Measurements from ENCODE around the gene DTX1. TPM values are rescaled to one million over a fixed set of nuclear protein-coding genes. Genes with fewer than 3 reads are reported as not detected.

The DTX1 gene
- total and polyA plus RNA-seq, 8 donors: 0.43 to 6.2 (median 1.9) TPM

DNA sequence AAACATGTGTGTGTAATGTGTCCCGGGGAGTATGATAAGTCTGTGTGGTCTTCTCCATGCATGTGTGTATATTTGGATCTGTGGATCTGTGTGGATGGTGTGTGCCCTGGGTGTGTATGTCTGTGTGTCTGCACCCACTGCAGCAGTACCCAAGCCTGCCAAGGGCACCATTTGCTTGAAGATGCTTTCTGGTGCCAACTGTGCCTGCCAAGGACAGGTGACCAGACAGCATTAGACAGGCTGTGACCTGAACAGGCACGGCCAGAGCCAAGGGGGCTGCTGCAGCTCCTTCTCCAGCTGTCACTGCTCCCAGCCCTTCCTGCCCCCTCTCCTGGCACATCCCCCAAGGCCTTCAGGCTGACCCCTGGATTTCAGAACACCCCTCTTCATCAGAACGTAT lies 35.0 kb downstream of the DTX1 start:
- TF ChIP-seq, protein P1, sequence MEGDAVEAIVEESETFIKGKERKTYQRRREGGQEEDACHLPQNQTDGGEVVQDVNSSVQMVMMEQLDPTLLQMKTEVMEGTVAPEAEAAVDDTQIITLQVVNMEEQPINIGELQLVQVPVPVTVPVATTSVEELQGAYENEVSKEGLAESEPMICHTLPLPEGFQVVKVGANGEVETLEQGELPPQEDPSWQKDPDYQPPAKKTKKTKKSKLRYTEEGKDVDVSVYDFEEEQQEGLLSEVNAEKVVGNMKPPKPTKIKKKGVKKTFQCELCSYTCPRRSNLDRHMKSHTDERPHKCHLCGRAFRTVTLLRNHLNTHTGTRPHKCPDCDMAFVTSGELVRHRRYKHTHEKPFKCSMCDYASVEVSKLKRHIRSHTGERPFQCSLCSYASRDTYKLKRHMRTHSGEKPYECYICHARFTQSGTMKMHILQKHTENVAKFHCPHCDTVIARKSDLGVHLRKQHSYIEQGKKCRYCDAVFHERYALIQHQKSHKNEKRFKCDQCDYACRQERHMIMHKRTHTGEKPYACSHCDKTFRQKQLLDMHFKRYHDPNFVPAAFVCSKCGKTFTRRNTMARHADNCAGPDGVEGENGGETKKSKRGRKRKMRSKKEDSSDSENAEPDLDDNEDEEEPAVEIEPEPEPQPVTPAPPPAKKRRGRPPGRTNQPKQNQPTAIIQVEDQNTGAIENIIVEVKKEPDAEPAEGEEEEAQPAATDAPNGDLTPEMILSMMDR (IDR thresholded peaks at IDR 0.05): no peak
- TF ChIP-seq POLR2A (IDR thresholded peaks at IDR 0.05): no peak
- no peak for TF ChIP-seq EP300 (IDR thresholded peaks at IDR 0.05)
- no peak for TF ChIP-seq POLR2AphosphoS5 (IDR thresholded peaks at IDR 0.05)
- peaks cover 0 to 17% (median 9%) of the 10 kb centered on the region in 4 donors for H3K4me1 ChIP-seq
- no peak overlapping the region for H3K27ac ChIP-seq
- peaks cover 0 to 69% (median 0%) of the 10 kb centered on the region in 3 donors for H3K27me3 ChIP-seq
- no peaks in the 10 kb centered on the region for H3K9me3 ChIP-seq
- intact Hi-C loops (cut with DNase I; ENCODE audit: low total_unique reads): no loop called here
- no peak overlapping the region for H3K4me3 ChIP-seq
- no peaks in the 10 kb centered on the region for H3K36me3 ChIP-seq
- WGBS, 5 donors: 66 to 74% (median 69%) methylated on average over 3 of the region's 3 CpGs
- DNase-seq: no peak

DNA sequence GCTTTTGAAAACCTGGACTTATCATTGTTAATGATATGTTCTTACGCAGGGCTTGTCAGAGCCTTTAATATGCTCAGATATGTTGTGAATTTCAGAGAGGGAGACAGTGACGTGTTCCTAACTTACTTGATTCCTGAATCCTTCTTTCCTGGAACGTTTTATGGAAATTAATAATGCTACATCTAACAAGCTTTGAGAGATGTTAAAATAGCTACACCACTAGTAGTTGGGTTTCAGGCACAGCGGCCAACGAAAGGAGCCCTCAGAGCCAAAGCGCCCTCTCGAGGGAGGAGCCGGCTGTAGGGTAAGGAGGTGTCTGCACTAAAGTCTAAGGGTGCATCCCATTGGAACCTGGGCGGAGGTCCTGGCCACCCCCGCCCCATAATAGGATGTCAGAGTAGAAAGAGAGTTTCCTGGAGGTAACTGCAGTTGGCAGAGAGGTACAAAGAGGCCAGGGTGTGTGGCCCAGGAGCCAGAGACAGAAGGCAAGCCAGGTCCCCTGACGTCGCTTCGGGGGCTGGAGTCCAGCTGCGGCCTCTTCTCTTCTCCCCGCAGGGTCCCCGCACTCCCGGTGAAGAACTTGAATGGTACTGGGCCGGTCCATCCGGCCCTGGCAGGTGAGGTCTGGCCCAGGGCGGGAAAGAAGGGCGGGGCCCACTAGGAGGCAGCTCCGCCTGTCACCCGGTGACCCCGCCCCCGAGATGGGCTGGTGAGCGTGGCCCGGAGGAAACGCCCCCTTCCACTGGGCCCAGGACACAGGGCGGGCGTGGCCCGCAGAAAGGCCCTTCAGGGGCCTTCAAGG lies 36.3 kb downstream of the DTX1 start:
- H3K4me1 ChIP-seq: peaks cover 0 to 13% (median 9%) of the 10 kb centered on the region in 4 donors
- H3K27ac ChIP-seq: no peak overlapping the region
- TF ChIP-seq EP300 (IDR thresholded peaks at IDR 0.05): no peak
- TF ChIP-seq POLR2A (IDR thresholded peaks at IDR 0.05): no peak
- TF ChIP-seq, protein P1 (IDR thresholded peaks at IDR 0.05): no peak
- TF ChIP-seq POLR2AphosphoS5 (IDR thresholded peaks at IDR 0.05): no peak
- no peaks in the 10 kb centered on the region for H3K36me3 ChIP-seq
- H3K9me3 ChIP-seq: no peaks in the 10 kb centered on the region
- peak; percentile 68 to 79 for DNase-seq
- H3K27me3 ChIP-seq: peaks cover 0 to 56% (median 0%) of the 10 kb centered on the region in 3 donors
- intact Hi-C loops (cut with DNase I; ENCODE audit: low total_unique reads): no loop called here
- peak overlapping the region in 2 of 4 donors; percentile 6 to 32 for H3K4me3 ChIP-seq
- 19 to 35% (median 22%) methylated on average over 10 to 31 of the region's 31 CpGs for WGBS, 5 donors

DNA sequence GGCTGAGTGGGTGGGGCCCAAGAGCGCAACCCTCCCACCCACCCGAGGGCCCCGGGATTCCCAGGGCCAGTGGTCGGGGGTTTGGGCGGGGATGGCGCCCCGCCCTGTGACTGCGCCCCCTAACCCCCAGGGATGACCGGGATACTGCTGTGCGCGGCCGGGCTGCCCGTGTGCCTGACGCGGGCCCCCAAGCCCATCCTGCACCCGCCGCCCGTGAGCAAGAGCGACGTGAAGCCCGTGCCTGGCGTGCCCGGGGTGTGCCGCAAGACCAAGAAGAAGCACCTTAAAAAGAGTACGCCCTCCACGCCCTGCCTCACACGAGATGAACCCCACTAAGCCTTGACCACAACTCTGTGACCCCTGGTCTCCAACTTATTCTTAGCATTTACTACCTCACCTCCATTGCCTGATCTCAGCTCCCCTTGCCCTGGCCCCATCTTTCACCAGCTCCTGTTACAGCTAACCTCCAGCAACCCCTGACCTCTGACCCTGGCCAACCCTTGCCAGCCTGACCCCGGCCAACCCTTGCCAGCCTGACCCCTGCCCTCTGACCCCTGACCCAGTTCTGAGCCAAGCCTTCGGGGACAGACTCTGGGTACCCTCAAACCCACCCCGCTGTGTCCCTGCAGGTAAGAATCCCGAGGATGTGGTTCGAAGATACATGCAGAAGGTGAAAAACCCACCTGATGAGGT lies 37.0 kb downstream of the DTX1 start:
- H3K4me3 ChIP-seq: peak overlapping the region in 1 of 4 donors; percentile 32

DNA sequence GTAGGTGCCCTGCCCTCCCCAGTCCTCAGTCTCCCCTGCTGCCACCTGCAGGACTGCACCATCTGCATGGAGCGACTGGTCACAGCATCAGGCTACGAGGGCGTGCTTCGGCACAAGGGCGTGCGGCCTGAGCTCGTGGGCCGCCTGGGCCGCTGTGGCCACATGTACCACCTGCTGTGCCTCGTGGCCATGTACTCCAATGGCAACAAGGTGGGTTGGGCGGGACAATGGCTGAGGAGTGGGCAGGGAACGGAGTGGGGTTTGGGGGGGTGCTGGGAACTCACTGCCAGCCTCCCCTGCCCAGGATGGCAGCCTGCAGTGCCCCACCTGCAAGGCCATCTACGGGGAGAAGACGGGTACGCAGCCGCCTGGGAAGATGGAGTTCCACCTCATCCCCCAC lies 38.2 kb downstream of the DTX1 start:
- no peak overlapping the region for H3K27ac ChIP-seq
- TF ChIP-seq EP300 (IDR thresholded peaks at IDR 0.05): no peak
- TF ChIP-seq POLR2A (IDR thresholded peaks at IDR 0.05): no peak
- TF ChIP-seq, protein P1 (IDR thresholded peaks at IDR 0.05): no peak
- no peak for TF ChIP-seq POLR2AphosphoS5 (IDR thresholded peaks at IDR 0.05)
- peaks cover 0 to 24% (median 19%) of the 10 kb centered on the region in 4 donors for H3K4me1 ChIP-seq
- DNase-seq: no peak
- no peak overlapping the region for H3K4me3 ChIP-seq
- 88 to 94% (median 93%) methylated on average over 9 to 16 of the region's 16 CpGs for WGBS, 5 donors
- H3K27me3 ChIP-seq: peaks cover 0 to 43% (median 0%) of the 10 kb centered on the region in 3 donors
- intact Hi-C loops (cut with DNase I; ENCODE audit: low total_unique reads): loop anchor here (5.0 kb wide), 1 partner anchor 47 kb away; no protein-coding TSS in a partner anchor
- H3K36me3 ChIP-seq: no peaks in the 10 kb centered on the region
- H3K9me3 ChIP-seq: no peaks in the 10 kb centered on the region

More for the DNA sequence above, 37.0 kb downstream of the DTX1 start:
- intact Hi-C loops (cut with DNase I; ENCODE audit: low total_unique reads): no loop called here
- H3K27ac ChIP-seq: no peak overlapping the region
- H3K36me3 ChIP-seq: no peaks in the 10 kb centered on the region
- no peak for TF ChIP-seq POLR2AphosphoS5 (IDR thresholded peaks at IDR 0.05)
- TF ChIP-seq EP300 (IDR thresholded peaks at IDR 0.05): no peak
- TF ChIP-seq, protein P1 (IDR thresholded peaks at IDR 0.05): no peak
- no peak for TF ChIP-seq POLR2A (IDR thresholded peaks at IDR 0.05)
- H3K27me3 ChIP-seq: peaks cover 0 to 51% (median 0%) of the 10 kb centered on the region in 3 donors
- peaks cover 0 to 20% (median 16%) of the 10 kb centered on the region in 4 donors for H3K4me1 ChIP-seq
- 40 to 57% (median 45%) methylated on average over 12 to 32 of the region's 32 CpGs for WGBS, 5 donors
- DNase-seq: no peak
- no peaks in the 10 kb centered on the region for H3K9me3 ChIP-seq

Measured in stomach (tissue), 9 donors.